Measurements from ENCODE around the gene OR4B1.
"Not testable (repeated sequence)": the region's sequence is repeated elsewhere in the genome, so short reads cannot be mapped to it uniquely, and the experiment has no call there.

OR4B1 gene

GRCh38 chr11:48193876-48194275, 22.7 kb upstream of the OR4B1 start:
- peaks cover 17% of the 10 kb centered on the region for H3K9me3 Mint-ChIP-seq
- peaks cover 20% of the 10 kb centered on the region for H3K4me1 Mint-ChIP-seq
- DNase-seq (ENCODE audit: low spot score in 2 of 2) (no peak), ATAC-seq (replicated peaks; ENCODE audit: extremely low read depth, poor library complexity, severe bottlenecking) (no peak)
- no peak overlapping the region for H3K4me3 Mint-ChIP-seq
- peaks cover 40% of the 10 kb centered on the region for H3K27me3 Mint-ChIP-seq
- H3K27ac Mint-ChIP-seq (ENCODE audit: low read depth): no peak overlapping the region
- peaks cover 4% of the 10 kb centered on the region for H3K36me3 Mint-ChIP-seq (ENCODE audit: insufficient read depth)

GRCh38 chr11:48207881-48208280, 8.7 kb upstream of the OR4B1 start:
- H3K36me3 Mint-ChIP-seq (ENCODE audit: insufficient read depth): no peaks in the 10 kb centered on the region
- DNase-seq (ENCODE audit: low spot score in 2 of 2): no peak
- ATAC-seq (replicated peaks; ENCODE audit: extremely low read depth, poor library complexity, severe bottlenecking): no peak
- H3K4me1 Mint-ChIP-seq: no peaks in the 10 kb centered on the region
- H3K27ac Mint-ChIP-seq (ENCODE audit: low read depth): no peak overlapping the region
- no peak overlapping the region for H3K4me3 Mint-ChIP-seq
- H3K27me3 Mint-ChIP-seq: peaks cover 47% of the 10 kb centered on the region
- no peaks in the 10 kb centered on the region for H3K9me3 Mint-ChIP-seq

DNA sequence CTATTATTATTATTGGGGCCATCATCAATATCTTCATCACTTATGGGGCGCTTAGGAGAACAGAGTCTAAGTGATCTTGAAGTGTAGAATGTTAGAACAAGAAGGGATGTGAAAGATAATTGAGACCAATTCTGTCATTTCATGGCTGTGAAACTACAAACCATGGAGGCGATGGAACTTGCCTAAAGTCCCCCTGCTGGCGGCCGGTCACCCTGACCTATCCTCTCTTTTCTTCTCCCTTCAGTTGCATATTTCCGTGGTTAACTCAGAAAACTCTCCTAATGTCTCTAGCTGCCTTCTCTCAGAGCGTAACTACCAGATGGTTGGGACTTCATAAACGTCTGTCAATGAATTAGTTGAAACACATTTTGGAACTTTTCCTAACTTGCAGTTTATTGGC, 6.6 kb upstream of the OR4B1 start:
- no peak overlapping the region for H3K4me3 Mint-ChIP-seq
- no peak for ATAC-seq (replicated peaks; ENCODE audit: extremely low read depth, poor library complexity, severe bottlenecking)

GRCh38 chr11:48228761-48229160, 12.2 kb downstream of the OR4B1 start:
- ATAC-seq (replicated peaks; ENCODE audit: extremely low read depth, poor library complexity, severe bottlenecking): no peak
- Mint-ChIP-seq H3K27ac (ENCODE audit: low read depth) (no peak overlapping the region), H3K4me1 (no peaks in the 10 kb centered on the region), H3K4me3 (no peak overlapping the region), H3K36me3 (ENCODE audit: insufficient read depth) (no peaks in the 10 kb centered on the region), H3K27me3 (peaks cover 29% of the 10 kb centered on the region), H3K9me3 (no peaks in the 10 kb centered on the region)
- no peak for DNase-seq (ENCODE audit: low spot score in 2 of 2)

More for the DNA sequence above, 6.6 kb upstream of the OR4B1 start:
- peaks cover 47% of the 10 kb centered on the region for H3K27me3 Mint-ChIP-seq
- no peaks in the 10 kb centered on the region for H3K4me1 Mint-ChIP-seq
- no peaks in the 10 kb centered on the region for H3K9me3 Mint-ChIP-seq
- no peak overlapping the region for H3K27ac Mint-ChIP-seq (ENCODE audit: low read depth)
- DNase-seq (ENCODE audit: low spot score in 2 of 2): no peak
- no peaks in the 10 kb centered on the region for H3K36me3 Mint-ChIP-seq (ENCODE audit: insufficient read depth)

DNA sequence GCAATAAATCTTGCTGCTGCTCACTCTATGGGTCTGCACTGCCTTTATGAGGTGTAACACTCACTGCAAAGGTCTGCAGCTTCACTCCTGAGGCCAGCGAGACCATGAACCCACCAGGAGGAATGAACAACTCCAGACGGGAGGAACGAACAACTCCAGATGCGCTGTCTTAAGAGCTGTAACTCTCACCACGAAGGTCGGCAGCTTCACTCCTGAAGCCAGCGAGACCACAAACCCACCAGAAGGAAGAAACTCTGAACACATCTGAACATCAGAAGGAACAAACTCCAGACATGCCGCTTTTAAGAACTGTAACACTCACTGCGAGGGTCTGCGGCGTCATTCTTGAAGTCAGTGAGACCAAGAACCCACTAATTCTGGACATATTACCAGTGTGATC, 13.4 kb downstream of the OR4B1 start:
- not testable (repeated sequence) for ATAC-seq (replicated peaks; ENCODE audit: extremely low read depth, poor library complexity, severe bottlenecking); H3K4me1 Mint-ChIP-seq; H3K4me3 Mint-ChIP-seq; H3K9me3 Mint-ChIP-seq; H3K36me3 Mint-ChIP-seq (ENCODE audit: insufficient read depth); H3K27ac Mint-ChIP-seq (ENCODE audit: low read depth); DNase-seq (ENCODE audit: low spot score in 2 of 2)
- peaks cover 42% of the 10 kb centered on the region for H3K27me3 Mint-ChIP-seq

DNA sequence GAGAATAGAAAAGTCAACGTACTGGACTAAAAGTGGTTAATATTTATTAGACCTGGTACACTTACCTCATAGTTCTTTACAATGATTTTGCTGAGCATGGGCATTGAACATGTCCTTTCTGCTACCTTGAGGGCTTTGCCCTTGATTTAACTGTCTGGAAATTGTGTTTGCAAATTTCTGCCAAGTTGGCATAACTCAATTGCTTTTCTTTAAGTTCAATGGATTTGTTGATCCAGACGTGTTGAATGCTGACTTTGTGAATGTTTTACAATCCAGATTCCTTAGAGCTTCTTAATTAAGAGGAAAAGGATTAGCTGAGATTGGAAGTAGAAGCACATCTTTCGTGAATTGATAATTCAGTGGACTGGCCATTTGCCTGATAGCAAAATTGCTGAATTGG, 21.1 kb downstream of the OR4B1 start:
- H3K27ac Mint-ChIP-seq (ENCODE audit: low read depth): no peak overlapping the region
- H3K4me1 Mint-ChIP-seq: no peaks in the 10 kb centered on the region
- peaks cover 62% of the 10 kb centered on the region for H3K27me3 Mint-ChIP-seq
- ATAC-seq (replicated peaks; ENCODE audit: extremely low read depth, poor library complexity, severe bottlenecking) (no peak), DNase-seq (ENCODE audit: low spot score in 2 of 2) (no peak)
- peaks cover 2% of the 10 kb centered on the region for H3K36me3 Mint-ChIP-seq (ENCODE audit: insufficient read depth)
- H3K9me3 Mint-ChIP-seq: no peaks in the 10 kb centered on the region
- no peak overlapping the region for H3K4me3 Mint-ChIP-seq

GRCh38 chr11:48242501-48242900, 25.9 kb downstream of the OR4B1 start:
- H3K36me3 Mint-ChIP-seq (ENCODE audit: insufficient read depth): peaks cover 2% of the 10 kb centered on the region
- ATAC-seq (replicated peaks; ENCODE audit: extremely low read depth, poor library complexity, severe bottlenecking) (no peak), DNase-seq (ENCODE audit: low spot score in 2 of 2) (no peak)
- H3K27me3 Mint-ChIP-seq: peaks cover 35% of the 10 kb centered on the region
- no peaks in the 10 kb centered on the region for H3K9me3 Mint-ChIP-seq
- H3K4me1 Mint-ChIP-seq: no peaks in the 10 kb centered on the region
- no peak overlapping the region for H3K27ac Mint-ChIP-seq (ENCODE audit: low read depth)
- no peak overlapping the region for H3K4me3 Mint-ChIP-seq

DNA sequence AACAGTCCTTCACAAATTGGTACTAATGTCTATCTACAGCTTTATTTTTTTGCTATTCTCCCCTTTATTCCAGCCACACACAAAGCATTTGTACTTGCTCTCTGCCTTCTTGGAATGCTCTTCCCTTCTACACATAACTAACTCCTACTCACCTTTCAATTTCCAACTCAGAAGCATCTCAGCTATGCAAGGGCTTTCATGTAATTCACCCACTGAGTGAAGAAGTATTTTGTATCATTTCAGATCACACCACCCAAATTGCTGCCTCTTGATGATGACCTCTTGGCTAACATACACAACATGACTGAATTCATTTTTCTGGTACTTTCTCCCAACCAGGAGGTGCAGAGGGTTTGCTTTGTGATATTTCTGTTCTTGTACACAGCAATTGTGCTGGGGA, 28.2 kb downstream of the OR4B1 start, which contains the start of gene OR4X2:
Gene OR4X2, plus strand, starts transcription at position 301 of the 400 bp plus-strand sequence. Its CDS starts 0 bp downstream, at position 301.
- Mint-ChIP-seq H3K4me1 (no peaks in the 10 kb centered on the region), H3K36me3 (ENCODE audit: insufficient read depth) (peaks cover 2% of the 10 kb centered on the region), H3K4me3 (no peak within 1 kb of the TSS), H3K9me3 (no peaks in the 10 kb centered on the region), H3K27me3 (peaks cover 28% of the 10 kb centered on the region), H3K27ac (ENCODE audit: low read depth) (no peak within 1 kb of the TSS)
- ATAC-seq (replicated peaks; ENCODE audit: extremely low read depth, poor library complexity, severe bottlenecking): no peak
- no peak for DNase-seq (ENCODE audit: low spot score in 2 of 2)

GRCh38 chr11:48248902-48249301, 32.3 kb downstream of the OR4B1 start:
- H3K27me3 Mint-ChIP-seq: peaks cover 30% of the 10 kb centered on the region
- ATAC-seq (replicated peaks; ENCODE audit: extremely low read depth, poor library complexity, severe bottlenecking) (no peak), DNase-seq (ENCODE audit: low spot score in 2 of 2) (no peak)
- no peaks in the 10 kb centered on the region for H3K9me3 Mint-ChIP-seq
- H3K36me3 Mint-ChIP-seq (ENCODE audit: insufficient read depth): no peaks in the 10 kb centered on the region
- no peak overlapping the region for H3K27ac Mint-ChIP-seq (ENCODE audit: low read depth)
- no peaks in the 10 kb centered on the region for H3K4me1 Mint-ChIP-seq
- no peak overlapping the region for H3K4me3 Mint-ChIP-seq

DNA sequence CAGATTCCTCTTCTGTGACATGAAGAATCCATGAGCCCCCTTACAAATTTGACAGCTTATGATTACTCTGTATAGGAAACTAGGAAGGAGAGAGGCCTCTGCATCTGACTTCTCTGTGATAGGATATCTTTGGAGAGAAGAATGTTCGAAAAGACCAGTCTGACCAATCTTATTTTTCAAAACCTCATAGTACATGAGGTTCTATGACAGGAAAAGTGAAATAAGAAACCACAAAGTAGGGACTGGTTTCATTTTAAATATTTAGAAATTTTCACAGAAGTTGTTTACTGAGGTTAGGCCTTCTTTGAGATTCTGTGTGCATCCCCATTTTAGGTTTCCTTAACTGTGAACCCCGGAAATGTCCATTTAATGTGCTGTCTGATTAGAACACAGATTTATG, 45.0 kb downstream of the OR4B1 start:
- Mint-ChIP-seq H3K27ac (ENCODE audit: low read depth) (no peak overlapping the region), H3K27me3 (peaks cover 29% of the 10 kb centered on the region), H3K4me1 (no peaks in the 10 kb centered on the region), H3K4me3 (no peak overlapping the region), H3K9me3 (no peaks in the 10 kb centered on the region), H3K36me3 (ENCODE audit: insufficient read depth) (no peaks in the 10 kb centered on the region)
- ATAC-seq (replicated peaks; ENCODE audit: extremely low read depth, poor library complexity, severe bottlenecking) (no peak), DNase-seq (ENCODE audit: low spot score in 2 of 2) (no peak)

GRCh38 chr11:48263423-48263911, 46.9 kb downstream of the OR4B1 start, which contains the start of gene OR4X1:
TSS of gene OR4X1 (plus strand) at chr11:48263861. CDS start at chr11:48263861, 0 bp downstream.
- Mint-ChIP-seq H3K4me3 (no peak within 1 kb of the TSS), H3K4me1 (no peaks in the 10 kb centered on the region), H3K27ac (ENCODE audit: low read depth) (no peak within 1 kb of the TSS), H3K9me3 (no peaks in the 10 kb centered on the region), H3K36me3 (ENCODE audit: insufficient read depth) (no peaks in the 10 kb centered on the region), H3K27me3 (peaks cover 12% of the 10 kb centered on the region)
- no peak for DNase-seq (ENCODE audit: low spot score in 2 of 2)
- ATAC-seq (replicated peaks; ENCODE audit: extremely low read depth, poor library complexity, severe bottlenecking): no peak

Data from central memory CD8-positive, alpha-beta T cell (primary cell).